ENCODE data around the gene GNG7. TPM values are rescaled to one million over a fixed set of nuclear protein-coding genes. Genes with fewer than 3 reads are reported as not detected.

GNG7 gene
- total and polyA plus RNA-seq, 10 of the 15 experiments (the other 5 are each of a cell fraction or from before 2014, with no cell fraction given): 1.9 to 13.6 (median 6.5) TPM

DNA sequence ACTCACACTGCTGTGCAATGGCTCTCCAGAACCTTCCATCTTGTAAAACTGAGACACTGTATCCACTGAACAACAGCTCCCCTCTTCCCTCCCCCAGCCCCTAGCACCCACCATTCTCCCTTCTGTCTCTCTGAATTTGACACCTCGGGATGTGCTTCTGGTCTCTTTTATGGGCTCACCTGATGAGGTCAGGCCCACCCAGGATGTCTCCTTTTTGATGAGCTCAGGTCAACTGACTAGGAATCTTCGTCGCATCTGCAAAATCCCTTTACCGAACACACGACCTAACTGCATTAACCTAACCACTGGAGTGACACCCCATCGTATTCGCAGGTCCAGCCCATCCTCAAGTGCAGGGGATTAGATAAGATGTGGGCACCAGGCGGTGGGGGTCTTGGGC lies 73.9 kb downstream of the GNG7 start (continued):
- TF ChIP-seq, protein P1, sequence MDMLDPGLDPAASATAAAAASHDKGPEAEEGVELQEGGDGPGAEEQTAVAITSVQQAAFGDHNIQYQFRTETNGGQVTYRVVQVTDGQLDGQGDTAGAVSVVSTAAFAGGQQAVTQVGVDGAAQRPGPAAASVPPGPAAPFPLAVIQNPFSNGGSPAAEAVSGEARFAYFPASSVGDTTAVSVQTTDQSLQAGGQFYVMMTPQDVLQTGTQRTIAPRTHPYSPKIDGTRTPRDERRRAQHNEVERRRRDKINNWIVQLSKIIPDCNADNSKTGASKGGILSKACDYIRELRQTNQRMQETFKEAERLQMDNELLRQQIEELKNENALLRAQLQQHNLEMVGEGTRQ (IDR thresholded peaks at IDR 0.05; ENCODE audit: borderline replicate concordance, low read depth, low read length): no peak
- TF ChIP-seq STAT3 (IDR thresholded peaks at IDR 0.05; ENCODE audit: low read depth, low read length) (no peak), ZBED1 (IDR thresholded peaks at IDR 0.05; ENCODE audit: borderline replicate concordance) (no peak), MTA2 (IDR thresholded peaks at IDR 0.05; ENCODE audit: low read depth) (no peak), RFX5 (IDR thresholded peaks at IDR 0.05; ENCODE audit: low read depth, low read length) (no peak)

DNA sequence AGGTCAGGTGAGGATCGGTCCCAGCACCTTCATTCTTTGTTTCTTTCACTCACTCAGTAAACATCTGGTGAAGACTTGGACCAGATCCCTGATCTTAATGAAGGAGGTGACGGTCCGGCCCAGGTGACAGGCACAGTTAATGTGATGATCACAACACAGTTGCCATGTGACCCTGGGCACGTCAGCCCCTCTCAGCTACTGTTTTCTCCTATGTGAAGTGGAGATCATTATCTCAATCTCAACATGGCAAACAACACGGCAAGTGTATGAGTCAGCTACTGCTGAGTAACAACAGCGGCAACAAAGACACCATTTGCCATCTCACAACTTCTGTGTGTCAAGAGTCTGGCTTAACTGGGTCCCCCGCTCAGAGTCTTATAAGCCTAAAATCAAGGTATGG lies 74.6 kb downstream of the GNG7 start:
- no peak for ATAC-seq
- intact Hi-C loops (cut with micrococcal nuclease; ENCODE audit: unreplicated experiment): loop anchor here (10.0 kb wide), 1 partner anchor 463 kb away; the partner anchor contains the start of gene DOT1L
- H3K4me1 ChIP-seq (ENCODE audit: control insufficient read depth, insufficient read depth, low read length): peaks cover 59% of the 10 kb centered on the region

More for the DNA sequence above, 74.6 kb downstream of the GNG7 start:
- 76% methylated on average over 7 of the region's 7 CpGs for WGBS (ENCODE audit: insufficient coverage, insufficient replicate concordance, low lambda C conversion rate, missing lambda C conversion rate)
- no peak overlapping the region for H3K9ac ChIP-seq (ENCODE audit: control insufficient read depth, insufficient read depth, low read length)
- no peaks in the 10 kb centered on the region for H3K27me3 ChIP-seq (replicated peaks in 1 of 2; ENCODE audit: control insufficient read depth in 2 of 2, insufficient read depth in 2 of 2, low read length in 1 of 2)
- H3K36me3 ChIP-seq (ENCODE audit: control insufficient read depth in 2 of 2, insufficient read depth in 2 of 2, low read length in 1 of 2): 0 out of 4 replicates have a peak, but pooled peaks cover 0 to 3% of the 10 kb centered on the region in 2 experiments
- DNase-seq (ENCODE audit: low read depth, low spot score) (no peak), FAIRE-seq (peak; percentile 57)
- no TSS peak for BruUV-seq (replicated peaks)
- in situ Hi-C loops (cut with MboI): no loop called here
- H3K4me2 ChIP-seq (ENCODE audit: control insufficient read depth, insufficient read depth): peak overlapping the region; percentile 56
- H2AFZ ChIP-seq (ENCODE audit: control insufficient read depth, low read depth, low read length): no peak overlapping the region
- POLR2A ChIA-PET: interaction anchor here (0.6 to 1.1 kb wide), 2 partner anchors 9 to 156 kb away, joined by 3 to 6 read pairs; no protein-coding TSS in a partner anchor
- SMC1A ChIA-PET (ENCODE audit: uncharacterized antibody, unreplicated experiment): interaction anchor here (0.9 to 2.3 kb wide), 6 partner anchors 8 to 388 kb away, joined by 3 to 7 read pairs (median 4); no protein-coding TSS in a partner anchor
- CTCF ChIA-PET: interaction anchor here (0.7 to 21.7 kb wide), 7 partner anchors 6 to 235 kb away, joined by 3 to 318 read pairs (median 7); no protein-coding TSS in a partner anchor
- H3K4me3 ChIP-seq: no peak overlapping the region
- TF ChIP-seq SUZ12 (IDR thresholded peaks at IDR 0.05; ENCODE audit: unreplicated experiment) (no peak), CEBPB (IDR thresholded peaks at IDR 0.05; ENCODE audit: borderline replicate concordance in 1 of 2, low read depth in 2 of 2, low read length in 2 of 2) (no peak), ZNF217 (IDR thresholded peaks at IDR 0.05) (peak; percentile 19; the same call in 1 of the 2 replicates)
- TF ChIP-seq, protein P2, sequence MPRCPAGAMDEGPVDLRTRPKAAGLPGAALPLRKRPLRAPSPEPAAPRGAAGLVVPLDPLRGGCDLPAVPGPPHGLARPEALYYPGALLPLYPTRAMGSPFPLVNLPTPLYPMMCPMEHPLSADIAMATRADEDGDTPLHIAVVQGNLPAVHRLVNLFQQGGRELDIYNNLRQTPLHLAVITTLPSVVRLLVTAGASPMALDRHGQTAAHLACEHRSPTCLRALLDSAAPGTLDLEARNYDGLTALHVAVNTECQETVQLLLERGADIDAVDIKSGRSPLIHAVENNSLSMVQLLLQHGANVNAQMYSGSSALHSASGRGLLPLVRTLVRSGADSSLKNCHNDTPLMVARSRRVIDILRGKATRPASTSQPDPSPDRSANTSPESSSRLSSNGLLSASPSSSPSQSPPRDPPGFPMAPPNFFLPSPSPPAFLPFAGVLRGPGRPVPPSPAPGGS (IDR thresholded peaks at IDR 0.05; ENCODE audit: borderline replicate concordance, insufficient read depth, low read depth, low read length, poor library complexity, severe bottlenecking): peak; percentile 45
- H3K27ac ChIP-seq (ENCODE audit: control insufficient read depth, insufficient read depth): peak overlapping the region; percentile 45
- peaks cover 18% of the 10 kb centered on the region for H3K9me3 ChIP-seq (replicated peaks; ENCODE audit: control insufficient read depth, insufficient read depth, low read length)
- no peaks in the 10 kb centered on the region for H4K20me1 ChIP-seq (ENCODE audit: control insufficient read depth, insufficient read depth)
- RAD21 ChIA-PET (ENCODE audit: unreplicated experiment): interaction anchor here (0.5 to 1.8 kb wide), 8 partner anchors 9 to 152 kb away, joined by 3 to 7 read pairs (median 3); partner anchors contain the start of gene GADD45B
- H3K79me2 ChIP-seq (ENCODE audit: control insufficient read depth, insufficient read depth, low read length): peaks cover 4% of the 10 kb centered on the region; the same call in 1 of the 2 replicates

Measured in GM12878 (cell line).